DND-41 (cell line): ENCODE results near the gene UNC5C.

Experiments used
- EZH2 ChIP-seq: IDR thresholded peaks from 3 replicates; pipeline ENCODE4 v1.6.1; 2012; ENCODE audit warnings: borderline replicate concordance, low read depth, mild to moderate bottlenecking, moderate library complexity, low read length, inconsistent platforms; ENCODE audit not compliant: severe bottlenecking
- TF ChIP-seq, protein P1 (sequence below): IDR thresholded peaks from 2 replicates; pipeline ENCODE4 v1.5.1; 2012; ENCODE audit warnings: borderline replicate concordance, low read length, moderate library complexity, mild to moderate bottlenecking; ENCODE audit not compliant: poor library complexity, severe bottlenecking; ENCODE audit errors: extremely low read depth

DNA sequence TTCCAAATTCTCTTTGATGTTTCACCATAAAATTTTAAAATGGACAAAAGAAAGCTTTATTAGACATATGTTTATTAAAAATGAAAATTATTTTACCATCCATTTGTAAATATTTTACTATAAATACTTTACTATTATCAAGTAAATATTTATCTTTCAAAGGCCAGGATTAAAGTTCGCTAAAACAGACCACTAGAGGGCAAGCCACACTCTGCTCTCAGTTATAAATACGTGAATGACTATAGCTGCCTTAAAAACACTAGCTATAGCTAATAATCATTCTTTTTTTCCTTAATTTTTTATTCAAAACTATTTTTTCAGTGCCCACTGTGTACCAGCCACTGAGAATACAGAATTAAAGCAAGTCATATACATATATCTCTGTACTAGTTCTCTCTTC lies 38.6 kb downstream of the UNC5C start:
- TF ChIP-seq, protein P1, sequence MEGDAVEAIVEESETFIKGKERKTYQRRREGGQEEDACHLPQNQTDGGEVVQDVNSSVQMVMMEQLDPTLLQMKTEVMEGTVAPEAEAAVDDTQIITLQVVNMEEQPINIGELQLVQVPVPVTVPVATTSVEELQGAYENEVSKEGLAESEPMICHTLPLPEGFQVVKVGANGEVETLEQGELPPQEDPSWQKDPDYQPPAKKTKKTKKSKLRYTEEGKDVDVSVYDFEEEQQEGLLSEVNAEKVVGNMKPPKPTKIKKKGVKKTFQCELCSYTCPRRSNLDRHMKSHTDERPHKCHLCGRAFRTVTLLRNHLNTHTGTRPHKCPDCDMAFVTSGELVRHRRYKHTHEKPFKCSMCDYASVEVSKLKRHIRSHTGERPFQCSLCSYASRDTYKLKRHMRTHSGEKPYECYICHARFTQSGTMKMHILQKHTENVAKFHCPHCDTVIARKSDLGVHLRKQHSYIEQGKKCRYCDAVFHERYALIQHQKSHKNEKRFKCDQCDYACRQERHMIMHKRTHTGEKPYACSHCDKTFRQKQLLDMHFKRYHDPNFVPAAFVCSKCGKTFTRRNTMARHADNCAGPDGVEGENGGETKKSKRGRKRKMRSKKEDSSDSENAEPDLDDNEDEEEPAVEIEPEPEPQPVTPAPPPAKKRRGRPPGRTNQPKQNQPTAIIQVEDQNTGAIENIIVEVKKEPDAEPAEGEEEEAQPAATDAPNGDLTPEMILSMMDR = peak; percentile 68
- TF ChIP-seq EZH2 = no peak
